B cell (primary cell): Measurements from ENCODE around the gene EBF3. TPM values are rescaled to one million over a fixed set of nuclear protein-coding genes. Genes with fewer than 3 reads are reported as not detected.

Experiments used
- ATAC-seq: fragments of 200-7000 bp; cut with Tn5 transposase; one replicate; pipeline ENCODE4 v1.10.0; 2021; ENCODE audit warnings: low read depth, mild to moderate bottlenecking, moderate number of reproducible peaks, moderate library complexity
- CTCF ChIA-PET: fragments of 350-600 bp; sonication (Branson Sonifier 250); formaldehyde crosslinking; loops from one replicate; lab custom pipeline; 2021; ENCODE audit warnings: antibody characterized with exemption, inconsistent platforms; lab: Charles Lee
- POLR2A ChIA-PET: fragments of 350-600 bp; sonication (Branson Sonifier 250); formaldehyde crosslinking; loops from one replicate; lab custom pipeline; 2021; ENCODE audit warnings: antibody characterized with exemption; lab: Charles Lee
- DNase-seq: peaks from one replicate; pipeline ENCODE4 v3.0.0; 2013
- H2AFZ ChIP-seq: 2 replicates; pipeline ENCODE4 v1.6.1; 2012; ENCODE audit warnings: mild to moderate bottlenecking, low read depth, low read length; ENCODE audit not compliant: insufficient read depth, poor library complexity, severe bottlenecking
- H3K27ac ChIP-seq, 2 donors: 1 replicate in 1 of 2; 2 replicates in 1 of 2; pipeline ENCODE4 v1.5.1; 2012 to 2013; ENCODE audit warnings: low read length in 2 of 2, mild to moderate bottlenecking in 2 of 2, moderate library complexity in 1 of 2
- H3K27me3 ChIP-seq, 4 experiments: fragments of 200-600 bp in 1 of 4; sonication (generic) in 1 of 4; replicated peaks in 1 of 4; 1 replicate in 2 of 4; 2 replicates in 2 of 4; pipeline versions ENCODE4 v1.6.1 to v1.7.0; 2013 to 2016; ENCODE audit warnings: low read length in 3 of 4, mild to moderate bottlenecking in 2 of 4, mixed read lengths in 1 of 4, moderate library complexity in 1 of 4; ENCODE audit not compliant: insufficient read depth in 4 of 4, control insufficient read depth in 3 of 4; ENCODE audit errors: control extremely low read depth in 1 of 4
- H3K36me3 ChIP-seq, 2 experiments: replicated peaks in 1 of 2; 1 replicate in 1 of 2; 2 replicates in 1 of 2; pipeline versions ENCODE4 v1.6.1 to v1.7.1; 2013; ENCODE audit warnings: low read length in 1 of 2; ENCODE audit not compliant: insufficient read depth in 2 of 2, control insufficient read depth in 1 of 2; ENCODE audit errors: control extremely low read depth in 1 of 2, extremely low read depth in 1 of 2
- H3K4me1 ChIP-seq, 2 donors: fragments of 200-600 bp in 1 of 2; sonication (generic) in 1 of 2; 1 replicate in 1 of 2; 2 replicates in 1 of 2; pipeline versions ENCODE4 v1.5.1 to v1.6.1; 2013 to 2017; ENCODE audit warnings: low read length in 2 of 2; ENCODE audit not compliant: control insufficient read depth in 2 of 2, insufficient read depth in 2 of 2
- H3K4me2 ChIP-seq: replicated peaks from 2 replicates; pipeline ENCODE3; 2012; ENCODE audit warnings: mild to moderate bottlenecking, low read depth, low read length; ENCODE audit not compliant: poor library complexity, severe bottlenecking
- H3K4me3 ChIP-seq, 5 experiments: fragments of 200-600 bp in 1 of 5; sonication (generic) in 1 of 5; 1 replicate in 3 of 5; 2 replicates in 2 of 5; pipeline versions ENCODE4 v1.5.1 to v1.7.0; 2011 to 2016; ENCODE audit warnings: low read length in 4 of 5, mild to moderate bottlenecking in 4 of 5, low read depth in 2 of 5, control low read depth in 1 of 5, moderate library complexity in 1 of 5; ENCODE audit not compliant: insufficient read depth in 1 of 5; ENCODE audit errors: control extremely low read depth in 1 of 5, extremely low read depth in 1 of 5
- H3K79me2 ChIP-seq: fragments of 200-600 bp; sonication (generic); one replicate; pipeline ENCODE4 v1.6.0; 2016; ENCODE audit warnings: low read length; ENCODE audit not compliant: control insufficient read depth, insufficient read depth
- H3K9ac ChIP-seq: fragments of 200-600 bp; sonication (generic); 2 replicates; pipeline ENCODE4 v1.6.1; 2017; ENCODE audit warnings: mild to moderate bottlenecking, low read length, moderate library complexity
- H3K9me3 ChIP-seq, 3 donors: one replicate each; pipeline versions ENCODE4 v1.6.1 to v1.7.1; 2013; ENCODE audit warnings: low read length in 2 of 3; ENCODE audit not compliant: control insufficient read depth in 2 of 3, insufficient read depth in 1 of 3; ENCODE audit errors: control extremely low read depth in 1 of 3
- H4K20me1 ChIP-seq: 2 replicates; pipeline ENCODE4 v1.6.0; 2012; ENCODE audit warnings: mild to moderate bottlenecking, low read length; ENCODE audit not compliant: insufficient read depth, control insufficient read depth, poor library complexity, severe bottlenecking
- H3K27ac Mint-ChIP-seq: one replicate; pipeline ENCODE4 v1.8.0; 2021; ENCODE audit warnings: mixed read lengths
- H3K27me3 Mint-ChIP-seq: one replicate; pipeline ENCODE4 v1.8.0; 2021; ENCODE audit warnings: mixed read lengths
- H3K4me1 Mint-ChIP-seq: one replicate; pipeline ENCODE4 v1.8.0; 2021; ENCODE audit warnings: mixed read lengths
- H3K4me3 Mint-ChIP-seq: one replicate; pipeline ENCODE4 v1.8.0; 2021; ENCODE audit warnings: mixed read lengths
- H3K9me3 Mint-ChIP-seq: one replicate; pipeline ENCODE4 v1.8.0; 2022; ENCODE audit warnings: mixed read lengths; ENCODE audit not compliant: insufficient read depth
- CTCF ChIP-seq: fragments of 200-600 bp; IDR thresholded peaks from one replicate; pipeline ENCODE4 v1.8.0; 2022; ENCODE audit warnings: antibody characterized with exemption, mild to moderate bottlenecking
- EZH2 ChIP-seq: IDR thresholded peaks from 2 replicates; pipeline ENCODE4 v1.6.1; 2012; ENCODE audit warnings: borderline replicate concordance, low read depth, mild to moderate bottlenecking, moderate library complexity, low read length; ENCODE audit not compliant: insufficient read depth, poor library complexity, severe bottlenecking
- WGBS: methylation state at CpG from one replicate; pipeline ENCODE4 v1.1.5; 2013; ENCODE audit warnings: missing lambda C conversion rate; ENCODE audit not compliant: insufficient coverage; 5-methylcytosine and 5-hydroxymethylcytosine counted together
- intact Hi-C: fragments of 100-400 bp; cut with micrococcal nuclease; formaldehyde crosslinking; loops from one replicate; pipeline ENCODE4 v1.10.0; 2022
- polyA plus RNA-seq: library from polyadenylated mRNA; depleted of rRNA; stranded (reverse); fragments of >200 nt; gene quantifications from 2 replicates; pipeline ENCODE4 v1.2.3, GENCODE V29; 2012
- total RNA-seq, 2 donors: library from RNA; stranded (reverse); fragments of 120-200 nt in 1 of 2; gene quantifications; 1 replicate in 1 of 2; 2 replicates in 1 of 2; pipeline versions ENCODE4 v1.2.3 to v1.2.4, GENCODE V29; 2013 to 2022

Gene EBF3
- total and polyA plus RNA-seq, 2 donors (not counting 1 experiment from before 2014, with no cell fraction given), result not detected

- no peak overlapping the region for H3K4me3 Mint-ChIP-seq
- no peak overlapping the region for H3K27ac Mint-ChIP-seq
- Histone ChIP-seq H3K79me2 (no peaks in the 10 kb centered on the region), H3K9me3 (peaks cover 0 to 34% (median 5%) of the 10 kb centered on the region in 3 donors), H3K27me3 (peaks cover 5 to 71% (median 57%) of the 10 kb centered on the region in 4 experiments), H4K20me1 (no peaks in the 10 kb centered on the region), H2AFZ (no peak overlapping the region), H3K9ac (no peak overlapping the region), H3K4me3 (no peak overlapping the region), H3K4me2 (peak overlapping the region; percentile 64), H3K27ac (no peak overlapping the region), H3K36me3 (no peaks in the 10 kb centered on the region), H3K4me1 (peaks cover 30 to 46% of the 10 kb centered on the region in 2 donors)
- CTCF ChIA-PET, result no interaction called here
- peaks cover 22% of the 10 kb centered on the region for H3K4me1 Mint-ChIP-seq
- intact Hi-C loops, result loop anchor here (5.0 kb wide), 1 partner anchor 928 kb away; no protein-coding TSS in a partner anchor
- TF ChIP-seq CTCF (no peak), EZH2 (peak; percentile 36)
- peaks cover 3% of the 10 kb centered on the region for H3K9me3 Mint-ChIP-seq
- WGBS, result 8% methylated on average over 74 of the region's 83 CpGs
- H3K27me3 Mint-ChIP-seq, result peaks cover 59% of the 10 kb centered on the region
- no peak for ATAC-seq
- peak; percentile 10 for DNase-seq
- POLR2A ChIA-PET, result no interaction called here
Measured at GRCh38 chr10:129959544-129960480, 4.3 kb downstream of the EBF3 start.
